GM21576 (cell line): ENCODE results near the gene PAGR1.

Experiments used
- ATAC-seq: cut with Tn5 transposase; IDR thresholded peaks from one replicate; pipeline ENCODE4 v1.9.1; 2021; ENCODE audit warnings: mild to moderate bottlenecking, moderate library complexity; ENCODE audit not compliant: unreplicated experiment

Gene PAGR1

GRCh38 chr16:29834079-29834478, 18.1 kb downstream of the PAGR1 start:
- no peak for ATAC-seq

- no peak for ATAC-seq
These were observed 20.0 kb downstream of the PAGR1 start for GRCh38 chr16:29835926-29836325.

GRCh38 chr16:29836623-29837022, 20.7 kb downstream of the PAGR1 start:
- ATAC-seq: no peak

- ATAC-seq: no peak
These were observed 21.9 kb downstream of the PAGR1 start for GRCh38 chr16:29837841-29838240.

- ATAC-seq: no peak
These were observed 23.9 kb downstream of the PAGR1 start for GRCh38 chr16:29839822-29840221.

GRCh38 chr16:29840240-29840639, 24.3 kb downstream of the PAGR1 start:
- no peak for ATAC-seq

GRCh38 chr16:29841631-29842030, 25.7 kb downstream of the PAGR1 start:
- no peak for ATAC-seq

- ATAC-seq: no peak
These were observed 26.9 kb downstream of the PAGR1 start for GRCh38 chr16:29842732-29843346.

- no peak for ATAC-seq
These were observed 28.0 kb downstream of the PAGR1 start for GRCh38 chr16:29843931-29844330.

GRCh38 chr16:29844575-29845331, 28.8 kb downstream of the PAGR1 start:
- ATAC-seq: no peak

- ATAC-seq: no peak
These were observed 29.7 kb downstream of the PAGR1 start for GRCh38 chr16:29845656-29846055.

- ATAC-seq: no peak
These were observed 32.7 kb downstream of the PAGR1 start for GRCh38 chr16:29848420-29849297.

GRCh38 chr16:29849505-29849904, 33.6 kb downstream of the PAGR1 start:
- ATAC-seq: no peak

- no peak for ATAC-seq
These were observed 35.0 kb downstream of the PAGR1 start for GRCh38 chr16:29850998-29851397.

- no peak for ATAC-seq
These were observed 36.7 kb downstream of the PAGR1 start for GRCh38 chr16:29852654-29853053.

- ATAC-seq: no peak
These were observed 38.7 kb downstream of the PAGR1 start for GRCh38 chr16:29854520-29855100.

GRCh38 chr16:29857133-29857760, 41.3 kb downstream of the PAGR1 start:
- ATAC-seq: no peak

- no peak for ATAC-seq
These were observed 42.3 kb downstream of the PAGR1 start for GRCh38 chr16:29858149-29858849.

- no peak for ATAC-seq
These were observed 43.0 kb downstream of the PAGR1 start for GRCh38 chr16:29858974-29859373.

GRCh38 chr16:29860218-29860617, 44.3 kb downstream of the PAGR1 start:
- ATAC-seq: no peak
